RWPE2 (cell line): ENCODE results near the gene PPP1R16B.

Experiments
- ATAC-seq: fragments of 200-7000 bp; cut with Tn5 transposase; 3 replicates; pipeline ENCODE4 v1.9.1; 2021; ENCODE audit warnings: low read depth
- DNase-seq: peaks from one replicate; pipeline ENCODE4 v3.0.0-alpha.2; 2020; ENCODE audit warnings: low spot score
- H3K27ac ChIP-seq: fragments of 450-650 bp; 2 replicates; pipeline ENCODE4 v1.5.1; 2017; ENCODE audit warnings: mild to moderate bottlenecking; ENCODE audit not compliant: poor library complexity, severe bottlenecking
- H3K27me3 ChIP-seq: fragments of 250-450 bp; sonication (Bioruptor Pico); 2 replicates; pipeline ENCODE4 v1.5.1; 2021; ENCODE audit warnings: mild to moderate bottlenecking, moderate library complexity; ENCODE audit not compliant: insufficient read depth, poor library complexity, severe bottlenecking
- H3K36me3 ChIP-seq: fragments of 250-450 bp; sonication (Bioruptor Pico); 2 replicates; pipeline ENCODE4 v1.5.1; 2020; ENCODE audit warnings: low read depth, mild to moderate bottlenecking, moderate library complexity
- H3K4me1 ChIP-seq: fragments of 250-450 bp; sonication (Bioruptor Pico); 2 replicates; pipeline ENCODE4 v1.5.1; 2021; ENCODE audit warnings: mild to moderate bottlenecking, moderate library complexity; ENCODE audit not compliant: insufficient read depth, poor library complexity, severe bottlenecking
- H3K4me3 ChIP-seq: fragments of 250-450 bp; sonication (Bioruptor Pico); 2 replicates; pipeline ENCODE4 v1.5.1; 2021; ENCODE audit warnings: mild to moderate bottlenecking, moderate library complexity; ENCODE audit not compliant: severe bottlenecking
- H3K9me3 ChIP-seq: fragments of 250-450 bp; sonication (Bioruptor Pico); 2 replicates; pipeline ENCODE4 v1.5.1; 2021; ENCODE audit warnings: mild to moderate bottlenecking, moderate library complexity; ENCODE audit not compliant: severe bottlenecking
- CTCF ChIP-seq: fragments of 450-650 bp; IDR thresholded peaks from one replicate; pipeline ENCODE4 v1.5.1; 2017; ENCODE audit warnings: mild to moderate bottlenecking, moderate library complexity; ENCODE audit not compliant: poor library complexity, severe bottlenecking

PPP1R16B gene

GRCh38 chr20:38945012-38945411, 139.5 kb downstream of the PPP1R16B start:
- ATAC-seq (no peak), DNase-seq (no peak)
- Histone ChIP-seq H3K9me3 (no peaks in the 10 kb centered on the region), H3K36me3 (peaks cover 97% of the 10 kb centered on the region), H3K4me1 (no peaks in the 10 kb centered on the region), H3K4me3 (no peak overlapping the region), H3K27me3 (no peaks in the 10 kb centered on the region), H3K27ac (no peak overlapping the region)
- no peak for TF ChIP-seq CTCF

GRCh38 chr20:38946836-38947235, 141.3 kb downstream of the PPP1R16B start:
- Histone ChIP-seq H3K27me3 (no peaks in the 10 kb centered on the region), H3K27ac (no peak overlapping the region), H3K4me3 (no peak overlapping the region), H3K4me1 (no peaks in the 10 kb centered on the region), H3K9me3 (no peaks in the 10 kb centered on the region), H3K36me3 (peaks cover 98% of the 10 kb centered on the region)
- no peak for DNase-seq
- no peak for ATAC-seq
- no peak for TF ChIP-seq CTCF

- Histone ChIP-seq H3K4me1 (no peaks in the 10 kb centered on the region), H3K4me3 (no peak overlapping the region), H3K9me3 (no peaks in the 10 kb centered on the region), H3K27ac (no peak overlapping the region), H3K36me3 (peaks cover 98% of the 10 kb centered on the region), H3K27me3 (no peaks in the 10 kb centered on the region)
- no peak for TF ChIP-seq CTCF
- ATAC-seq (no peak), DNase-seq (no peak)
Measured at GRCh38 chr20:38947931-38948362, 142.4 kb downstream of the PPP1R16B start.

GRCh38 chr20:38950254-38950653, 144.8 kb downstream of the PPP1R16B start:
- TF ChIP-seq CTCF, result no peak
- Histone ChIP-seq H3K4me3 (no peak overlapping the region), H3K9me3 (no peaks in the 10 kb centered on the region), H3K27me3 (no peaks in the 10 kb centered on the region), H3K4me1 (no peaks in the 10 kb centered on the region), H3K27ac (no peak overlapping the region), H3K36me3 (peaks cover 94% of the 10 kb centered on the region)
- DNase-seq, result no peak
- no peak for ATAC-seq

- no peak for TF ChIP-seq CTCF
- ATAC-seq (no peak), DNase-seq (no peak)
- H3K36me3 ChIP-seq, result peaks cover 82% of the 10 kb centered on the region
- no peak overlapping the region for H3K27ac ChIP-seq
- H3K4me3 ChIP-seq, result no peak overlapping the region
- H3K4me1 ChIP-seq, result no peaks in the 10 kb centered on the region
- H3K27me3 ChIP-seq, result no peaks in the 10 kb centered on the region
- no peaks in the 10 kb centered on the region for H3K9me3 ChIP-seq
Measured at GRCh38 chr20:38951611-38952010, 146.1 kb downstream of the PPP1R16B start.
